PC-3 (cell line): ENCODE results near the gene TAC4. TPM values are rescaled to one million over a fixed set of nuclear protein-coding genes. Genes with fewer than 3 reads are reported as not detected.

ENCODE experiments used
- ATAC-seq: fragments of 200-7000 bp; cut with Tn5 transposase; 2 replicates; pipeline ENCODE4 v1.9.1; 2020; ENCODE audit warnings: mild to moderate bottlenecking, moderate library complexity
- BruUV-seq: library from RNA; stranded (reverse); fragments of 400-500 nt; replicated peaks from 2 replicates; lab custom pipeline; 2021; lab: Mats Ljungman, UMichigan
- CTCF ChIA-PET: fragments of 300-600 bp; sonication (Branson Sonifier 250); formaldehyde crosslinking; loops from one replicate; lab custom pipeline; 2022; ENCODE audit warnings: antibody characterized with exemption; lab: Charles Lee
- POLR2A ChIA-PET: fragments of 300-600 bp; sonication (Branson Sonifier 250); formaldehyde crosslinking; loops from one replicate; lab custom pipeline; 2022; ENCODE audit warnings: antibody characterized with exemption; ENCODE audit not compliant: unreplicated experiment; lab: Charles Lee
- DNase-seq: peaks from one replicate; pipeline ENCODE4 v3.0.0-alpha.2; 2015
- H2AFZ ChIP-seq: fragments of 300-600 bp; sonication (generic); 2 replicates; pipeline ENCODE4 v1.6.0; 2016; ENCODE audit warnings: antibody characterized with exemption, low read length
- H3F3A ChIP-seq: fragments of 300-600 bp; sonication (generic); one replicate; pipeline ENCODE4 v1.6.0; 2017; ENCODE audit warnings: antibody characterized with exemption, low read length, control low read depth, mild to moderate bottlenecking; ENCODE audit not compliant: unreplicated experiment
- H3K27ac ChIP-seq: fragments of 300-600 bp; sonication (generic); 2 replicates; pipeline ENCODE4 v1.5.1; 2016; ENCODE audit warnings: mild to moderate bottlenecking, low read length
- H3K27me3 ChIP-seq: fragments of 300-600 bp; sonication (generic); 2 replicates; pipeline ENCODE4 v1.6.1; 2016; ENCODE audit warnings: low read length, mixed read lengths
- H3K36me3 ChIP-seq: fragments of 300-600 bp; sonication (generic); 2 replicates; pipeline ENCODE4 v1.6.1; 2016; ENCODE audit warnings: low read depth, mixed run types, low read length, mixed read lengths
- H3K4me1 ChIP-seq: fragments of 300-600 bp; sonication (generic); 2 replicates; pipeline ENCODE4 v1.5.1; 2016; ENCODE audit warnings: low read length; ENCODE audit not compliant: insufficient read depth
- H3K4me2 ChIP-seq: fragments of 300-600 bp; sonication (generic); 2 replicates; pipeline ENCODE4 v1.6.0; 2016; ENCODE audit warnings: low read length
- H3K4me3 ChIP-seq: fragments of 300-600 bp; sonication (generic); 2 replicates; pipeline ENCODE4 v1.5.1; 2016; ENCODE audit warnings: mild to moderate bottlenecking, low read length, mixed read lengths
- H3K79me2 ChIP-seq: fragments of 300-600 bp; sonication (generic); 2 replicates; pipeline ENCODE4 v1.6.1; 2017; ENCODE audit warnings: low read length, mixed read lengths
- H3K9ac ChIP-seq: fragments of 300-600 bp; sonication (generic); 2 replicates; pipeline ENCODE4 v1.6.0; 2016; ENCODE audit warnings: mild to moderate bottlenecking, low read length
- H3K9me2 ChIP-seq: fragments of 300-600 bp; sonication (generic); replicated peaks from 2 replicates; pipeline ENCODE4 v1.6.1; 2016; ENCODE audit warnings: mixed run types, low read length, mixed read lengths
- H3K9me3 ChIP-seq: fragments of 300-600 bp; sonication (generic); 2 replicates; pipeline ENCODE4 v1.6.1; 2016; ENCODE audit warnings: low read length, mixed read lengths
- H4K20me1 ChIP-seq: fragments of 300-600 bp; sonication (generic); 2 replicates; pipeline ENCODE4 v1.6.1; 2016; ENCODE audit warnings: low read length, mixed read lengths
- EZH2 ChIP-seq: fragments of 300-600 bp; sonication (generic); IDR thresholded peaks from one replicate; pipeline ENCODE4 v1.6.1; 2017; ENCODE audit warnings: antibody characterized with exemption, mild to moderate bottlenecking, low read length; ENCODE audit not compliant: unreplicated experiment
- EZH2phosphoT487 ChIP-seq: fragments of 300-600 bp; sonication (generic); IDR thresholded peaks from 2 replicates; pipeline ENCODE4 v1.6.1; 2018; ENCODE audit warnings: mild to moderate bottlenecking, antibody characterized with exemption, low read length, borderline replicate concordance
- intact Hi-C: fragments of 100-400 bp; cut with micrococcal nuclease; formaldehyde crosslinking; loops from 2 replicates; pipeline ENCODE4 v1.9.0; 2023
- total RNA-seq: library from RNA; depleted of rRNA; stranded (reverse); fragments of >200 nt; gene quantifications from 2 replicates; pipeline ENCODE4 v1.2.3, GENCODE V29; 2014
- TF ChIP-seq, protein P1 (sequence below): fragments of 300-600 bp; sonication (generic); conservative IDR thresholded peaks from 2 replicates; pipeline ENCODE4 v1.5.1; 2017; ENCODE audit warnings: antibody characterized with exemption, low read depth, mild to moderate bottlenecking, low read length

The TAC4 gene
- total RNA-seq, 1 experiment from 2014 or later = not detected

DNA sequence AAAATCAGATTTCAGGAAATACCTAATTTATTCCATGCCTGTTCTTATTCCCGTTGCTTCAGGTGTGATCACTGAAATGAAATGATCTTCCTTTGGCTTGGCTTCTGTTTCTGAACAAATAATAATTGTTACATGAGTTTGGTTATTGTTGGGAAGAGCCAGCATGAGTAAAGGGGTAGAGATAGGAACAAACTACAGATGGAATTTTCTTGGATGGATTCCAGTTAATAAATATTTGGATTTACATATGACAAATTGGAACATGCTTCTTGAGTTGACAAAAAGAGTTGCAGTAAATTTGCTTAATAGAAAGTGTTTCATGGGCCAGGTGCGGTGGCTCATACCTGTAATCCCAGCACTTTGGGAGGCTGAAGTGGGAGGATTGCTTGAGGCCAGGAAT is 28.2 kb downstream of the TAC4 start:
- Histone ChIP-seq H3K9me2 (no peaks in the 10 kb centered on the region), H3K4me3 (no peak overlapping the region), H3K36me3 (peaks cover 66% of the 10 kb centered on the region), H3K4me2 (no peak overlapping the region), H3K9me3 (no peaks in the 10 kb centered on the region), H3F3A (no peaks in the 10 kb centered on the region), H3K4me1 (peaks cover 14% of the 10 kb centered on the region; the same call in 1 of the 2 replicates), H3K79me2 (no peaks in the 10 kb centered on the region), H3K27ac (no peak overlapping the region), H3K9ac (no peak overlapping the region), H3K27me3 (no peaks in the 10 kb centered on the region), H2AFZ (no peak overlapping the region), H4K20me1 (no peaks in the 10 kb centered on the region)
- POLR2A ChIA-PET = no interaction called here
- BruUV-seq = no TSS peak
- CTCF ChIA-PET = no interaction called here
- DNase-seq = peak; percentile 46
- intact Hi-C loops = no loop called here
- TF ChIP-seq, protein P1, sequence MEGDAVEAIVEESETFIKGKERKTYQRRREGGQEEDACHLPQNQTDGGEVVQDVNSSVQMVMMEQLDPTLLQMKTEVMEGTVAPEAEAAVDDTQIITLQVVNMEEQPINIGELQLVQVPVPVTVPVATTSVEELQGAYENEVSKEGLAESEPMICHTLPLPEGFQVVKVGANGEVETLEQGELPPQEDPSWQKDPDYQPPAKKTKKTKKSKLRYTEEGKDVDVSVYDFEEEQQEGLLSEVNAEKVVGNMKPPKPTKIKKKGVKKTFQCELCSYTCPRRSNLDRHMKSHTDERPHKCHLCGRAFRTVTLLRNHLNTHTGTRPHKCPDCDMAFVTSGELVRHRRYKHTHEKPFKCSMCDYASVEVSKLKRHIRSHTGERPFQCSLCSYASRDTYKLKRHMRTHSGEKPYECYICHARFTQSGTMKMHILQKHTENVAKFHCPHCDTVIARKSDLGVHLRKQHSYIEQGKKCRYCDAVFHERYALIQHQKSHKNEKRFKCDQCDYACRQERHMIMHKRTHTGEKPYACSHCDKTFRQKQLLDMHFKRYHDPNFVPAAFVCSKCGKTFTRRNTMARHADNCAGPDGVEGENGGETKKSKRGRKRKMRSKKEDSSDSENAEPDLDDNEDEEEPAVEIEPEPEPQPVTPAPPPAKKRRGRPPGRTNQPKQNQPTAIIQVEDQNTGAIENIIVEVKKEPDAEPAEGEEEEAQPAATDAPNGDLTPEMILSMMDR = no peak
- TF ChIP-seq EZH2 = no peak
- no peak for TF ChIP-seq EZH2phosphoT487
- peak; percentile 53 for ATAC-seq

DNA sequence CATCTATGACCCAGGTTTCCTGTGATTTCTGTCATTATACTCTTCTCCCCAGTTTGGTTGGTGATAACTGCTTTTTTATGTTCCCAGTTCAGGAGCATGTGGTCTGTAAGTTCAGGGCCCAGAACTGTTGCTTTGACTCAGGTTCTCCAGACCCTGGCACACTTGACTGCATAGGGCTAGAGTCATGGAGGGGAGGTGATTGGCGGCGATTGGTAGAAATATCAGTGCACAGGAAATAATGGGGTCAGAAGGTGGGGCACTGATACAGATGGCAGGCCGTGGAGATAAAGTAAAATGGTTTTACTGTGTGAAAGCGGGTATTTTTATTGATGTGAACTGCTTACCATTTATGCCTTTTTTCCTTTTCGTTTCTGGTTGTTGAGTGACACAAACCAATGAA is 28.7 kb downstream of the TAC4 start:
- DNase-seq = no peak
- Histone ChIP-seq H3K36me3 (peaks cover 64% of the 10 kb centered on the region), H3K27me3 (no peaks in the 10 kb centered on the region), H3F3A (no peaks in the 10 kb centered on the region), H3K9ac (no peak overlapping the region), H3K4me1 (peaks cover 14% of the 10 kb centered on the region; the same call in 1 of the 2 replicates), H3K9me2 (no peaks in the 10 kb centered on the region), H2AFZ (no peak overlapping the region), H3K9me3 (no peaks in the 10 kb centered on the region), H3K4me2 (no peak overlapping the region), H3K4me3 (no peak overlapping the region), H4K20me1 (no peaks in the 10 kb centered on the region), H3K27ac (no peak overlapping the region), H3K79me2 (no peaks in the 10 kb centered on the region)
- BruUV-seq = TSS peak; percentile 2
- TF ChIP-seq EZH2phosphoT487 (no peak), EZH2 (no peak)
- TF ChIP-seq, protein P1 = no peak
- ATAC-seq = no peak
- CTCF ChIA-PET = no interaction called here
- intact Hi-C loops = no loop called here
- POLR2A ChIA-PET = no interaction called here

DNA sequence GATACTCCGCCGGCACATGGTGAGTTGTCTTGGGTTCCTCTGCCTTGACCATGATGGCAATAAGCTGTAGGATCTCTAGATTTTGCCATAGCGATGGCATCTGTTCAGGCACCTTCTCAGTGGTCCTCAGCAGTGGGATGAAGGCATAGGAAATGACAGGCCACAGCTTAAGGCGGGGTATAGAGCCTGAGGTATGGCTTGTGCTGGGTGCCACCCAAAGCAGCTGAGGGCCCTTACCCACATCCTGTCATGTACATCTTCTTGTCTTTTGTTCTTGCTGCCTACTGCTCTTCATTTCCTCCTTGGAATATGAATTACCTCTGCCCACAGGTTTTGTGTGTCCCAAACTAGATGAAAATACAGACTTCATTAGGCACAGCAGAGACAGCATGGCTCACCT is 29.9 kb downstream of the TAC4 start:
- peaks cover 62% of the 10 kb centered on the region for H3K36me3 ChIP-seq
- H3F3A ChIP-seq = no peaks in the 10 kb centered on the region

More for the DNA sequence above, 29.9 kb downstream of the TAC4 start:
- no peak overlapping the region for H3K9ac ChIP-seq
- DNase-seq = no peak
- no peak for ATAC-seq
- TF ChIP-seq, protein P1 = no peak
- TF ChIP-seq EZH2 (no peak), EZH2phosphoT487 (no peak)
- no peak overlapping the region for H3K27ac ChIP-seq
- H4K20me1 ChIP-seq = no peaks in the 10 kb centered on the region
- H3K27me3 ChIP-seq = no peaks in the 10 kb centered on the region
- intact Hi-C loops = no loop called here
- no peak overlapping the region for H3K4me3 ChIP-seq
- ChIA-PET POLR2A (no interaction called here), CTCF (no interaction called here)
- H3K4me1 ChIP-seq = peaks cover 14% of the 10 kb centered on the region; the same call in 1 of the 2 replicates
- no peaks in the 10 kb centered on the region for H3K9me2 ChIP-seq
- no peak overlapping the region for H3K4me2 ChIP-seq
- no peaks in the 10 kb centered on the region for H3K9me3 ChIP-seq
- no TSS peak for BruUV-seq
- no peak overlapping the region for H2AFZ ChIP-seq
- no peaks in the 10 kb centered on the region for H3K79me2 ChIP-seq
